Lower leg skin (tissue), 3 donors: Measurements from ENCODE around the gene ARIH1.

Source experiments
- POLR2A ChIP-seq, 2 donors: fragments of 450-650 bp; IDR thresholded peaks; one replicate each; pipeline ENCODE4 v1.6.1; 2016 to 2017; ENCODE audit warnings: antibody characterized with exemption in 2 of 2, mild to moderate bottlenecking in 1 of 2, moderate library complexity in 1 of 2
- TF ChIP-seq, protein P1 (sequence below), 3 donors: fragments of 450-650 bp; IDR thresholded peaks; one replicate each; pipeline ENCODE4 v1.5.1; 2016; ENCODE audit warnings: antibody characterized with exemption in 3 of 3, mild to moderate bottlenecking in 3 of 3, moderate library complexity in 2 of 3

DNA sequence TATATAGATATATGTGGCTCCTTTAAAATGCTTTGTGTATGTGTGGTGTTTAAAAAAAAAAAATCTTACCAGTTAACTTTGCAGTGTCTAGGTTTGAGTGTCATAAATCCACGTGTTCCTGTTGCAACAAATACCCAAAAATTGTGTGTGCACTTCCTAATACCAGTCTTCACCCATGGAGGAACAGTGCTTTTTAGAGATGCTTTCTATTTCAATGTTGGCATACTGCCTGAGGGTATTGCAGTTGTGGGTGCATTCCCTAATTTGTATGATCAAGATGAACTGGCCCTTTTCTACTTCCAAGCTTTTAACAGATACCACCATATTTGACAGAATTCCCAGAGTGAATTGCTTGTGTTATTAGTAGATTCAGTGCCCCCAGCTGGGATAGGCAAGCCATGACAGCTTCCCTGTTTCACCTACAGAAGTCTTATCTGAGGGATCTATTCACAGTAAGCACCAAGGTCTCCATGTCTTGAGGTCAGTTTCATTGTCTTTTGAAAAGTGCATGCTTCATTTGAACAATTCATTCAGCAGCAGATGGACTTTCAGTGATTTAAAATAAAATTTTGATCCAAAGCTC is 111.4 kb downstream of the ARIH1 start:
- TF ChIP-seq, protein P1, sequence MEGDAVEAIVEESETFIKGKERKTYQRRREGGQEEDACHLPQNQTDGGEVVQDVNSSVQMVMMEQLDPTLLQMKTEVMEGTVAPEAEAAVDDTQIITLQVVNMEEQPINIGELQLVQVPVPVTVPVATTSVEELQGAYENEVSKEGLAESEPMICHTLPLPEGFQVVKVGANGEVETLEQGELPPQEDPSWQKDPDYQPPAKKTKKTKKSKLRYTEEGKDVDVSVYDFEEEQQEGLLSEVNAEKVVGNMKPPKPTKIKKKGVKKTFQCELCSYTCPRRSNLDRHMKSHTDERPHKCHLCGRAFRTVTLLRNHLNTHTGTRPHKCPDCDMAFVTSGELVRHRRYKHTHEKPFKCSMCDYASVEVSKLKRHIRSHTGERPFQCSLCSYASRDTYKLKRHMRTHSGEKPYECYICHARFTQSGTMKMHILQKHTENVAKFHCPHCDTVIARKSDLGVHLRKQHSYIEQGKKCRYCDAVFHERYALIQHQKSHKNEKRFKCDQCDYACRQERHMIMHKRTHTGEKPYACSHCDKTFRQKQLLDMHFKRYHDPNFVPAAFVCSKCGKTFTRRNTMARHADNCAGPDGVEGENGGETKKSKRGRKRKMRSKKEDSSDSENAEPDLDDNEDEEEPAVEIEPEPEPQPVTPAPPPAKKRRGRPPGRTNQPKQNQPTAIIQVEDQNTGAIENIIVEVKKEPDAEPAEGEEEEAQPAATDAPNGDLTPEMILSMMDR (IDR thresholded peaks at IDR 0.05), result no peak
- TF ChIP-seq POLR2A (IDR thresholded peaks at IDR 0.05), result no peak
